Ovary (tissue), 3 donors: ENCODE data around the gene CA10.

ENCODE experiments used
- CTCF ChIP-seq, 3 donors: fragments of 450-650 bp in 2 of 3; fragments of 200-600 bp in 1 of 3; IDR thresholded peaks; one replicate each; pipeline versions ENCODE4 v1.5.1 to v1.8.0; 2016 to 2022; ENCODE audit warnings: antibody characterized with exemption in 3 of 3, mild to moderate bottlenecking in 1 of 3
- EP300 ChIP-seq: sonication (generic); formaldehyde crosslinking; IDR thresholded peaks from one replicate; pipeline ENCODE4 v1.6.1; 2017; ENCODE audit warnings: antibody characterized with exemption
- POLR2A ChIP-seq: fragments of 450-650 bp; IDR thresholded peaks from one replicate; pipeline ENCODE4 v1.6.1; 2017; ENCODE audit warnings: antibody characterized with exemption, mild to moderate bottlenecking, moderate library complexity
- donor health status: DM: no; HTN: no; CAD: no.

- no peak for TF ChIP-seq POLR2A
- no peak for TF ChIP-seq CTCF (IDR thresholded peaks at IDR 0.05)
- TF ChIP-seq EP300 = no peak
These were observed 510.7 kb downstream of the CA10 start for GRCh38 chr17:51647826-51648225.
